LNCAP (cell line): ENCODE measurements around the gene TRIM67.

Source experiments
- CTCF ChIP-seq: fragments of 450-650 bp; IDR thresholded peaks from 2 replicates; pipeline ENCODE4 v1.5.1; 2017; ENCODE audit warnings: mild to moderate bottlenecking

Gene TRIM67

DNA sequence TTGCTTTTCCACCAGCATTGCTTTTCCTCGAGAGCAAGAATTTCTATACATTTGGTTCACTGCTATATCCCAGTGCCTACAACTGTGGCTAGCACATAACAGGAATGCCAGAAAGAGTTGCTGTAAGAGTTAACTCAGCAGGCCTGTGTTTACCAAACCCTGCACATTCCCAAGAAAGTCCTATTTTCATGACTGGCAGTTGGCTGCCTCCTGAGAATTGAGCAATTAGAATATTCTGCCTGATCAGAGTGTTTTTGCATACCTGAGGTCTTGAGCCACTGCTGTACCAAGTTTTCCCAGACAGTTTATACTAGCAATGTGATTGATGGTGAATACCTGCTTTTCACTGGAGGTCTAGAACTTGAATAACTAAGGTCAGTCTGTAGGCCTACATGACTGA, 76.4 kb downstream of the TRIM67 start:
- no peak for TF ChIP-seq CTCF

DNA sequence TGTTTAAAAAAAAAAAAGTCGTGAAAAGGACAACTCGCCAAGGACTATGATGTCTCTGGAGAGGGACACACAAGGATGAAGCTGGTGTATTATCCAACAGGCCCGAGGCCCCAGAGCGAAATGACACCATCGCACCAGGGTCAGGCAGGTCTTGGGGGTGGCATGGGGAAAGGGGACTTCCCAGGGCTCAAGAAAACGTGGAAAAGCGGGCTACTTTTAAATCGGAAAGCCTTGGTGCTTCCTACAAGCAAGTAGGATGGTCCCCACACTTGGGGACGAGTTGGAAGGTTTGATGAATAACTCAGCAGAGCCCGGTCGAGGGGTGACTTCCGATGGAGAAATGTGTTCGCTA, 78.6 kb downstream of the TRIM67 start:
- TF ChIP-seq CTCF = no peak

DNA sequence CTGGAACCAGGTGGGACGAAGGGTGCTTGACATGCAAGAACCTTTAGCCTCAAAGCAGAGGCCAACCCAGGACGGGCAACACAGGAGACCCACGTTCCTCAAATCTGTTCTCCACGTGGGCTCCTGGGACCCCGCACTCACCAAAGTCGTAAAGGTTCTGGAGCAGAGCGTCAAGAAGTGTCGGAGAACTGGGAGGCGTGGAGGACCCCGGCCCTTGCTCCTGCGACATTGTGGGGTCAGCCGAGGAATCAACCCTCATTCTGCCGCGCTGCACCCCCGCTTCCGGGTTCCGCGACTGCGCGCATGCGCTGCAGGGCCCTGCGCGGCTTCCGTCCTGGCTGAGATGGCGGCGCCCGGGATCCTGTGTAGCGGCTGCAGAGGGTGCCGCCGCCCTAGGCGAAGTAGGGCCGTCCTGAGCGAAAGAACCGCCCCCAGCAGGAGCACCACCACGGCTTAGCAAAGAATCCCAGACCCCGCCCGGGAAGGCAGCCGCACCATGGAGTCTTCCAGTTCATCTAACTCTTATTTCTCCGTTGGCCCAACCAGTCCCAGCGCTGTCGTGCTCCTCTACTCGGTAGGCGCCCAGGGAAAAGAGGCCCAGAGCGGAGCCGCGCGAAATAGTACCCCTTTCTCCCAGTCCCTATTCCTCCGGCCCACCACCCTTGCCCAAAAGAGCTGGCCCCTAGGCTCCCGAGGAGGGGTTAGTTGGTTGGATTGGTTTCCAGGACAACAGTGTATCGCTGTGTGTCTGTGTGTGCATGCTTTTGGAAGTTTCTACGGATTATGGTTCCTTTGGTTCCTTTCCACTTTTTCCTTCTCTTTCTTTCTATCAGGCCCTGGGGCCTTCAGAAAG, 79.3 kb downstream of the TRIM67 start, which contains the start of gene GNPAT:
TSS of gene GNPAT (plus strand) at position 330 of the 853 bp plus-strand sequence. CDS start at position 497, 167 bp downstream.
- TF ChIP-seq CTCF = no peak

GRCh38 chr1:231241750-231242149, 79.9 kb downstream of the TRIM67 start:
- TF ChIP-seq CTCF = no peak

GRCh38 chr1:231242516-231243198, 80.8 kb downstream of the TRIM67 start:
- TF ChIP-seq CTCF = no peak

DNA sequence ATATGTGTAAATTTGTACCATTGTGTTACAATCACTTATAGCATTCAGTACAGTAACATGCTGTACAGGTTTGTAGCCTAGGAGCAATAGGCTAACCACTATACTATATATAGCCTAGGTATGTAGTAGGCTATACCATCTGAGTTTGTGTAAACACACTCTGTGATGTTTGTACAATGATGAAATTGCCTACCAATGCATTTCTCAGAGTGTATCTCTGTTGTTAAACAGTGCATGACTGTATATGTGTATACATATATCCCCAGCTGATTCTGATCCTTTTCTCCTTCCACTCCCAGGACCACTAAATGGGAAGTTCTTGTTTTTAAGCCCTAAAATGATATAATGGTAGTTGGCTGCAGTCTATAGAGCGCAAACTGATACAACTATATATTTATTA, 86.9 kb downstream of the TRIM67 start:
- no peak for TF ChIP-seq CTCF

DNA sequence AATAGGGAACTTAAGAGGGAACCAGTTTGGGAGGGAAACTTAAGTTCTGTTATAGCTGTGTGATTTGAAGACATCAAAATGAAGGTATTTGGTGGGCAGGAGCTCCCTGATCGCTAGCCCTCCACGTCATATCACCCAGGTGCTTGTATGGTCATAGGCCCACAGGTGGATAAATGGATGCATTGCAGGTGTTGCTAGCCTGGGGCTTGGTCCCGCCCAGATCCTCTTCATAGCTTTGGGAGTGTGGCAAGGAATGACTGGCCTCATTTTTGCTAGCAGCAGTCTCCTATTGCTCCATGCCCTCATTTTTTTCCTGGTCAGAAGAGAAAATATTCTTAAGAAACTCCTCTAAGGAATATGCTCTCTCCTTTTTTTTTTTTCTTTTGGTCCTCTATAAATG, 90.5 kb downstream of the TRIM67 start:
- TF ChIP-seq CTCF = no peak
